Ovary (tissue), 3 donors: Measurements from ENCODE around the gene GMPR2.
"Not testable (repeated sequence)": the region's sequence is repeated elsewhere in the genome, so short reads cannot be mapped to it uniquely, and the experiment has no call there.

Experiments
- CTCF ChIP-seq, 3 donors: fragments of 450-650 bp in 2 of 3; fragments of 200-600 bp in 1 of 3; IDR thresholded peaks; one replicate each; pipeline versions ENCODE4 v1.5.1 to v1.8.0; 2016 to 2022; ENCODE audit warnings: antibody characterized with exemption in 3 of 3, mild to moderate bottlenecking in 1 of 3
- POLR2A ChIP-seq: fragments of 450-650 bp; IDR thresholded peaks from one replicate; pipeline ENCODE4 v1.6.1; 2017; ENCODE audit warnings: antibody characterized with exemption, mild to moderate bottlenecking, moderate library complexity
- donor health status: DM: no; HTN: no; CAD: no.

GRCh38 chr14:24222987-24223386 is 9.7 kb upstream of the GMPR2 start:
- TF ChIP-seq POLR2A; CTCF (IDR thresholded peaks at IDR 0.05): not testable (repeated sequence)
